ENCODE data around the gene LRRC4B.

DNA sequence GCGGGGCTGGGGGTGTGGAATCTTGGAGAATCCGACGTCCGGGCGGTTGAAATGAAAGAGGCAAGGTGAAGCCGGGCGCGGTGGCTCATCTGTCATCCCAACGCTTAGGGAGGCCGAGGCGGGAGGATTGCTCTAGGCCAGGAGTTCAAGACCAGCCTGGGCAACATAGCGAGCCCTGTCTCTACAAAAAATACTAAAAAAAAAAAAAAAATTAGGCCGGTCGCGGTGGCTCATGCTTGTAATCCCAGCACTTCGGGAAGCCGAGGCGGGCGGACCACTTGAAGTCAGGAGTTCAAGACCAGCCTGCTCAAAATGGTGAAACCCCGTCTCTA is 91.4 kb downstream of the LRRC4B start:
- TF ChIP-seq, protein P1, sequence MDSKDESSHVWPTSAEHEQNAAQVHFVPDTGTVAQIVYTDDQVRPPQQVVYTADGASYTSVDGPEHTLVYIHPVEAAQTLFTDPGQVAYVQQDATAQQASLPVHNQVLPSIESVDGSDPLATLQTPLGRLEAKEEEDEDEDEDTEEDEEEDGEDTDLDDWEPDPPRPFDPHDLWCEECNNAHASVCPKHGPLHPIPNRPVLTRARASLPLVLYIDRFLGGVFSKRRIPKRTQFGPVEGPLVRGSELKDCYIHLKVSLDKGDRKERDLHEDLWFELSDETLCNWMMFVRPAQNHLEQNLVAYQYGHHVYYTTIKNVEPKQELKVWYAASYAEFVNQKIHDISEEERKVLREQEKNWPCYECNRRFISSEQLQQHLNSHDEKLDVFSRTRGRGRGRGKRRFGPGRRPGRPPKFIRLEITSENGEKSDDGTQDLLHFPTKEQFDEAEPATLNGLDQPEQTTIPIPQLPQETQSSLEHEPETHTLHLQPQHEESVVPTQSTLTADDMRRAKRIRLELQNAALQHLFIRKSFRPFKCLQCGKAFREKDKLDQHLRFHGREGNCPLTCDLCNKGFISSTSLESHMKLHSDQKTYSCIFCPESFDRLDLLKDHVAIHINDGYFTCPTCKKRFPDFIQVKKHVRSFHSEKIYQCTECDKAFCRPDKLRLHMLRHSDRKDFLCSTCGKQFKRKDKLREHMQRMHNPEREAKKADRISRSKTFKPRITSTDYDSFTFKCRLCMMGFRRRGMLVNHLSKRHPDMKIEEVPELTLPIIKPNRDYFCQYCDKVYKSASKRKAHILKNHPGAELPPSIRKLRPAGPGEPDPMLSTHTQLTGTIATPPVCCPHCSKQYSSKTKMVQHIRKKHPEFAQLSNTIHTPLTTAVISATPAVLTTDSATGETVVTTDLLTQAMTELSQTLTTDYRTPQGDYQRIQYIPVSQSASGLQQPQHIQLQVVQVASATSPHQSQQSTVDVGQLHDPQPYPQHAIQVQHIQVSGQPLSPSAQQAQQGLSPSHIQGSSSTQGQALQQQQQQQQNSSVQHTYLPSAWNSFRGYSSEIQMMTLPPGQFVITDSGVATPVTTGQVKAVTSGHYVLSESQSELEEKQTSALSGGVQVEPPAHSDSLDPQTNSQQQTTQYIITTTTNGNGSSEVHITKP (tag by site-specific recombination; IDR thresholded peaks at IDR 0.05) = no peak; the same call in 1 of the 2 replicates
- TF ChIP-seq CTCF (tag by site-specific recombination; IDR thresholded peaks at IDR 0.05) (no peak), ZNF76 (tag by site-specific recombination; IDR thresholded peaks at IDR 0.05; ENCODE audit: borderline replicate concordance, low read depth) (no peak), ZNF184 (tag by site-specific recombination; IDR thresholded peaks at IDR 0.05) (no peak), ZSCAN5A (tag by site-specific recombination; IDR thresholded peaks at IDR 0.05) (no peak), ZNF544 (tag by site-specific recombination; IDR thresholded peaks at IDR 0.05) (no peak)
- TF ChIP-seq, protein P2, sequence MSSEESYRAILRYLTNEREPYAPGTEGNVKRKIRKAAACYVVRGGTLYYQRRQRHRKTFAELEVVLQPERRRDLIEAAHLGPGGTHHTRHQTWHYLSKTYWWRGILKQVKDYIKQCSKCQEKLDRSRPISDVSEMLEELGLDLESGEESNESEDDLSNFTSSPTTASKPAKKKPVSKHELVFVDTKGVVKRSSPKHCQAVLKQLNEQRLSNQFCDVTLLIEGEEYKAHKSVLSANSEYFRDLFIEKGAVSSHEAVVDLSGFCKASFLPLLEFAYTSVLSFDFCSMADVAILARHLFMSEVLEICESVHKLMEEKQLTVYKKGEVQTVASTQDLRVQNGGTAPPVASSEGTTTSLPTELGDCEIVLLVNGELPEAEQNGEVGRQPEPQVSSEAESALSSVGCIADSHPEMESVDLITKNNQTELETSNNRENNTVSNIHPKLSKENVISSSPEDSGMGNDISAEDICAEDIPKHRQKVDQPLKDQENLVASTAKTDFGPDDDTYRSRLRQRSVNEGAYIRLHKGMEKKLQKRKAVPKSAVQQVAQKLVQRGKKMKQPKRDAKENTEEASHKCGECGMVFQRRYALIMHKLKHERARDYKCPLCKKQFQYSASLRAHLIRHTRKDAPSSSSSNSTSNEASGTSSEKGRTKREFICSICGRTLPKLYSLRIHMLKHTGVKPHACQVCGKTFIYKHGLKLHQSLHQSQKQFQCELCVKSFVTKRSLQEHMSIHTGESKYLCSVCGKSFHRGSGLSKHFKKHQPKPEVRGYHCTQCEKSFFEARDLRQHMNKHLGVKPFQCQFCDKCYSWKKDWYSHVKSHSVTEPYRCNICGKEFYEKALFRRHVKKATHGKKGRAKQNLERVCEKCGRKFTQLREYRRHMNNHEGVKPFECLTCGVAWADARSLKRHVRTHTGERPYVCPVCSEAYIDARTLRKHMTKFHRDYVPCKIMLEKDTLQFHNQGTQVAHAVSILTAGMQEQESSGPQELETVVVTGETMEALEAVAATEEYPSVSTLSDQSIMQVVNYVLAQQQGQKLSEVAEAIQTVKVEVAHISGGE (tag by site-specific recombination; conservative IDR thresholded peaks at IDR 0.05; ENCODE audit: low read depth) = no peak
- TF ChIP-seq, protein P3, sequence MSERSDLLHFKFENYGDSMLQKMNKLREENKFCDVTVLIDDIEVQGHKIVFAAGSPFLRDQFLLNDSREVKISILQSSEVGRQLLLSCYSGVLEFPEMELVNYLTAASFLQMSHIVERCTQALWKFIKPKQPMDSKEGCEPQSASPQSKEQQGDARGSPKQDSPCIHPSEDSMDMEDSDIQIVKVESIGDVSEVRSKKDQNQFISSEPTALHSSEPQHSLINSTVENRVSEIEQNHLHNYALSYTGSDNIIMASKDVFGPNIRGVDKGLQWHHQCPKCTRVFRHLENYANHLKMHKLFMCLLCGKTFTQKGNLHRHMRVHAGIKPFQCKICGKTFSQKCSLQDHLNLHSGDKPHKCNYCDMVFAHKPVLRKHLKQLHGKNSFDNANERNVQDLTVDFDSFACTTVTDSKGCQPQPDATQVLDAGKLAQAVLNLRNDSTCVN (tag by site-specific recombination; optimal IDR thresholded peaks at IDR 0.05) = no peak
- TF ChIP-seq, protein P4, sequence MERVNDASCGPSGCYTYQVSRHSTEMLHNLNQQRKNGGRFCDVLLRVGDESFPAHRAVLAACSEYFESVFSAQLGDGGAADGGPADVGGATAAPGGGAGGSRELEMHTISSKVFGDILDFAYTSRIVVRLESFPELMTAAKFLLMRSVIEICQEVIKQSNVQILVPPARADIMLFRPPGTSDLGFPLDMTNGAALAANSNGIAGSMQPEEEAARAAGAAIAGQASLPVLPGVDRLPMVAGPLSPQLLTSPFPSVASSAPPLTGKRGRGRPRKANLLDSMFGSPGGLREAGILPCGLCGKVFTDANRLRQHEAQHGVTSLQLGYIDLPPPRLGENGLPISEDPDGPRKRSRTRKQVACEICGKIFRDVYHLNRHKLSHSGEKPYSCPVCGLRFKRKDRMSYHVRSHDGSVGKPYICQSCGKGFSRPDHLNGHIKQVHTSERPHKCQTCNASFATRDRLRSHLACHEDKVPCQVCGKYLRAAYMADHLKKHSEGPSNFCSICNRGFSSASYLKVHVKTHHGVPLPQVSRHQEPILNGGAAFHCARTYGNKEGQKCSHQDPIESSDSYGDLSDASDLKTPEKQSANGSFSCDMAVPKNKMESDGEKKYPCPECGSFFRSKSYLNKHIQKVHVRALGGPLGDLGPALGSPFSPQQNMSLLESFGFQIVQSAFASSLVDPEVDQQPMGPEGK (tag by site-specific recombination; IDR thresholded peaks at IDR 0.05) = no peak
- TF ChIP-seq, protein P5, sequence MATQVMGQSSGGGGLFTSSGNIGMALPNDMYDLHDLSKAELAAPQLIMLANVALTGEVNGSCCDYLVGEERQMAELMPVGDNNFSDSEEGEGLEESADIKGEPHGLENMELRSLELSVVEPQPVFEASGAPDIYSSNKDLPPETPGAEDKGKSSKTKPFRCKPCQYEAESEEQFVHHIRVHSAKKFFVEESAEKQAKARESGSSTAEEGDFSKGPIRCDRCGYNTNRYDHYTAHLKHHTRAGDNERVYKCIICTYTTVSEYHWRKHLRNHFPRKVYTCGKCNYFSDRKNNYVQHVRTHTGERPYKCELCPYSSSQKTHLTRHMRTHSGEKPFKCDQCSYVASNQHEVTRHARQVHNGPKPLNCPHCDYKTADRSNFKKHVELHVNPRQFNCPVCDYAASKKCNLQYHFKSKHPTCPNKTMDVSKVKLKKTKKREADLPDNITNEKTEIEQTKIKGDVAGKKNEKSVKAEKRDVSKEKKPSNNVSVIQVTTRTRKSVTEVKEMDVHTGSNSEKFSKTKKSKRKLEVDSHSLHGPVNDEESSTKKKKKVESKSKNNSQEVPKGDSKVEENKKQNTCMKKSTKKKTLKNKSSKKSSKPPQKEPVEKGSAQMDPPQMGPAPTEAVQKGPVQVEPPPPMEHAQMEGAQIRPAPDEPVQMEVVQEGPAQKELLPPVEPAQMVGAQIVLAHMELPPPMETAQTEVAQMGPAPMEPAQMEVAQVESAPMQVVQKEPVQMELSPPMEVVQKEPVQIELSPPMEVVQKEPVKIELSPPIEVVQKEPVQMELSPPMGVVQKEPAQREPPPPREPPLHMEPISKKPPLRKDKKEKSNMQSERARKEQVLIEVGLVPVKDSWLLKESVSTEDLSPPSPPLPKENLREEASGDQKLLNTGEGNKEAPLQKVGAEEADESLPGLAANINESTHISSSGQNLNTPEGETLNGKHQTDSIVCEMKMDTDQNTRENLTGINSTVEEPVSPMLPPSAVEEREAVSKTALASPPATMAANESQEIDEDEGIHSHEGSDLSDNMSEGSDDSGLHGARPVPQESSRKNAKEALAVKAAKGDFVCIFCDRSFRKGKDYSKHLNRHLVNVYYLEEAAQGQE (tag by site-specific recombination; IDR thresholded peaks at IDR 0.05) = no peak
